Caki2 (cell line): ENCODE measurements around the gene VIPAS39. TPM values are rescaled to one million over a fixed set of nuclear protein-coding genes. Genes with fewer than 3 reads are reported as not detected.
"Not testable (repeated sequence)": the region's sequence is repeated elsewhere in the genome, so short reads cannot be mapped to it uniquely, and the experiment has no call there.

Experiments used
- DNase-seq: peaks from one replicate; pipeline ENCODE4 v3.0.0-alpha.2; 2015; ENCODE audit warnings: low read depth
- in situ Hi-C: cut with HindIII; loops from 2 replicates; pipeline ENCODE4 v1.10.0; 2016; ENCODE audit warnings: low sequenced_read_pairs, low pct_unique_long_range_greater_than_20kb, mixed read lengths
- total RNA-seq: library from RNA; depleted of rRNA; stranded (reverse); fragments of >200 nt; shearing (Covaris generic); gene quantifications from 2 replicates; pipeline ENCODE4 v1.2.3, GENCODE V29; 2014; ENCODE audit warnings: low replicate concordance; rRNA removed

VIPAS39 gene
- total RNA-seq, 1 experiment from 2014 or later = 24.1 TPM

- no peak for DNase-seq
- in situ Hi-C loops = no loop called here
Observed at GRCh38 chr14:77416836-77417235, 40.6 kb downstream of the VIPAS39 start.

- in situ Hi-C loops, DNase-seq: not testable (repeated sequence)
Observed at GRCh38 chr14:77416098-77416497, 41.3 kb downstream of the VIPAS39 start.

- DNase-seq, in situ Hi-C loops: not testable (repeated sequence)
Observed at GRCh38 chr14:77415403-77416030, 41.9 kb downstream of the VIPAS39 start.

- DNase-seq = no peak
- in situ Hi-C loops = no loop called here
Observed at GRCh38 chr14:77409131-77409533, 48.3 kb downstream of the VIPAS39 start.

GRCh38 chr14:77407158-77407557 lies 50.2 kb downstream of the VIPAS39 start:
- in situ Hi-C loops = no loop called here
- no peak for DNase-seq

- in situ Hi-C loops = no loop called here
- no peak for DNase-seq
Observed at GRCh38 chr14:77406718-77407117, 50.7 kb downstream of the VIPAS39 start.

GRCh38 chr14:77406086-77406485 lies 51.3 kb downstream of the VIPAS39 start:
- in situ Hi-C loops = no loop called here
- DNase-seq = no peak

- DNase-seq = no peak
- in situ Hi-C loops = no loop called here
Observed at GRCh38 chr14:77403768-77404167, 53.6 kb downstream of the VIPAS39 start.

GRCh38 chr14:77400216-77400615 lies 57.2 kb downstream of the VIPAS39 start:
- in situ Hi-C loops = no loop called here
- DNase-seq = no peak

- DNase-seq = peak; percentile 47
- in situ Hi-C loops = no loop called here
Observed at GRCh38 chr14:77390188-77390587, 67.2 kb downstream of the VIPAS39 start.

- no peak for DNase-seq
- in situ Hi-C loops = no loop called here
Observed at GRCh38 chr14:77378701-77379100, 78.7 kb downstream of the VIPAS39 start.

GRCh38 chr14:77377502-77377844 lies 79.9 kb downstream of the VIPAS39 start:
- in situ Hi-C loops = no loop called here
- DNase-seq = no peak

GRCh38 chr14:77376771-77377501 lies 80.5 kb downstream of the VIPAS39 start, which contains the start of the genes SAMD15 and TMED8:
SAMD15 (plus strand) TSS chr14:77377379; CDS start chr14:77377419, 40 bp downstream.
TMED8 (minus strand) TSS chr14:77377094; CDS start chr14:77377053, 41 bp downstream.
- peak; percentile 86 for DNase-seq
- in situ Hi-C loops = no loop called here

Other genes with a start within 250 kb of the VIPAS39 start
- gene NGB, start 186.4 kb downstream of the VIPAS39 start, total RNA-seq = 0.07 TPM in 1 of 2 replicates, not detected in the other
- 9.4 and 27.4 TPM in 2 replicates for gene POMT2, start 136.7 kb downstream of the VIPAS39 start, total RNA-seq
- 42.0 and 49.7 TPM in 2 replicates for gene GSTZ1, start 136.6 kb downstream of the VIPAS39 start, total RNA-seq
- 2.2 and 3.7 TPM in 2 replicates for gene TMED8, start 80.5 kb downstream of the VIPAS39 start, total RNA-seq
- 0.95 and 3.2 TPM in 2 replicates for gene SAMD15, start 80.2 kb downstream of the VIPAS39 start, total RNA-seq
- not detected in 2 replicates for gene NOXRED1, start 34.1 kb downstream of the VIPAS39 start, total RNA-seq
- gene AHSA1, start 492 bp upstream of the VIPAS39 start, total RNA-seq = 136 and 165 TPM in 2 replicates
- 0.14 TPM in 1 of 2 replicates, not detected in the other for gene ISM2, start 41.2 kb upstream of the VIPAS39 start, total RNA-seq
- 14.4 and 15.9 TPM in 2 replicates for gene SPTLC2, start 159.0 kb upstream of the VIPAS39 start, total RNA-seq